ENCODE measurements around the gene PKD1L1.

GRCh38 chr7:47878662-47879061 lies 69.6 kb downstream of the PKD1L1 start:
- no peak for TF ChIP-seq YY1 (IDR thresholded peaks at IDR 0.05; ENCODE audit: insufficient read depth, insufficient read length)
- no peak for TF ChIP-seq SUZ12 (IDR thresholded peaks at IDR 0.05; ENCODE audit: extremely low read depth, insufficient read depth, insufficient read length)

Measured in NT2/D1 (cell line).